Osteoblast (primary cell): ENCODE measurements around the gene ORAI1. TPM values are rescaled to one million over a fixed set of nuclear protein-coding genes. Genes with fewer than 3 reads are reported as not detected.

Experiments used
- DNase-seq: peaks from one replicate; pipeline ENCODE4 v3.0.0; 2011; ENCODE audit warnings: low spot score, mixed read lengths; ENCODE audit not compliant: insufficient read length; ENCODE audit errors: missing footprints
- H2AFZ ChIP-seq: 2 replicates; pipeline ENCODE4 v1.6.0; 2011; ENCODE audit warnings: mild to moderate bottlenecking, low read length
- H3K27ac ChIP-seq: 2 replicates; pipeline ENCODE4 v1.5.1; 2011; ENCODE audit warnings: mild to moderate bottlenecking, low read depth, low read length, moderate library complexity
- H3K27me3 ChIP-seq: 2 replicates; pipeline ENCODE4 v1.6.0; 2012; ENCODE audit warnings: mild to moderate bottlenecking, control low read depth, inconsistent platforms, low read length, moderate library complexity; ENCODE audit not compliant: insufficient read depth
- H3K36me3 ChIP-seq: 2 replicates; pipeline ENCODE4 v1.5.1; 2011; ENCODE audit warnings: mild to moderate bottlenecking, low read length, control low read depth, moderate library complexity; ENCODE audit not compliant: insufficient read depth
- H3K4me1 ChIP-seq: 2 replicates; pipeline ENCODE4 v1.5.1; 2011; ENCODE audit warnings: mild to moderate bottlenecking, low read length, control low read depth, moderate library complexity; ENCODE audit not compliant: insufficient read depth
- H3K4me2 ChIP-seq: 2 replicates; pipeline ENCODE4 v1.6.0; 2011; ENCODE audit warnings: mild to moderate bottlenecking, low read length; ENCODE audit not compliant: insufficient read depth
- H3K4me3 ChIP-seq: fragments of 200-600 bp; sonication (generic); 3 replicates; pipeline ENCODE4 v1.5.1; 2012; ENCODE audit warnings: mild to moderate bottlenecking, low read length, inconsistent platforms; ENCODE audit not compliant: insufficient read depth
- H3K79me2 ChIP-seq: 2 replicates; pipeline ENCODE4 v1.6.0; 2012; ENCODE audit warnings: mild to moderate bottlenecking, low read length, control low read depth, inconsistent platforms; ENCODE audit not compliant: insufficient read depth
- H3K9me3 ChIP-seq: 2 replicates; pipeline ENCODE4 v1.5.1; 2011; ENCODE audit warnings: low read depth, low read length, control low read depth
- H4K20me1 ChIP-seq: 2 replicates; pipeline ENCODE4 v1.6.0; 2012; ENCODE audit warnings: mild to moderate bottlenecking, low read length, control low read depth; ENCODE audit not compliant: insufficient read depth
- CTCF ChIP-seq: IDR thresholded peaks from 2 replicates; pipeline ENCODE4 v1.5.1; 2011; ENCODE audit warnings: mild to moderate bottlenecking, low read depth, low read length, moderate library complexity; ENCODE audit errors: extremely low read depth
- total RNA-seq: library from RNA; depleted of rRNA; stranded (reverse); fragments of >200 nt; gene quantifications from 2 replicates; pipeline ENCODE4 v1.2.3, GENCODE V29; 2012

ORAI1 gene
- total RNA-seq, 1 donor = 7.2 TPM

- H3K36me3 ChIP-seq = no peaks in the 10 kb centered on the region
Observed at GRCh38 chr12:121618659-121619233, 7.6 kb upstream of the ORAI1 start.

DNA sequence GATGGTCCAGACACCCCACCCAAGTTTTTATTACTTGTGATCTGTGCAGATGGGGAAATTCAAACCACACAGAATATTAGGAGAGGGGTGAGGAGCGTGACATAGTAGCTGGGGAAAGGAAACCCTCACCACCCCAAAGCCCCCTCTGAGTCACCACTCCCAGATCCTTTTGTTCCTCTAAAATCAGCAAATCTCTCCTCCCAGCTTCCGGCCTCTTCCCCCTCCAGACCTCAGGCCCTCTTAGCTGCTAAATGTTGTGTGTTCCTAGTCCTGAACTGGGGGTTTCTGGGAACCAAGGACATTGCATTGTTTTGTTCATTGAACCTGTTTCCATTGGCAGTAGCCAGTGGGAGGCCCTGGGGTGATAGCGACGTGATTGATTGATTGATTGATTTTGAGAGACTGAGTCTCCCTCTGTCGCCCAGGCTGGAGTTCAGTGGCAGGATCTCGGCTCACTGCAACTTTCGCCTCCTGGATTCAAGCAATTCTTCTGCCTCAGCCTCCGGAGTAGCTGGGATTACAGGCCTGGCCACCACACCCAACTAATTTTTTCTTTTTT lies 5.9 kb upstream of the ORAI1 start:
- H3K4me2 ChIP-seq = no peak overlapping the region
- H2AFZ ChIP-seq = peak overlapping the region; percentile 20
- H3K9me3 ChIP-seq = no peaks in the 10 kb centered on the region
- H3K4me1 ChIP-seq = peaks cover 9% of the 10 kb centered on the region
- DNase-seq = no peak
- H3K79me2 ChIP-seq = no peaks in the 10 kb centered on the region
- no peak overlapping the region for H3K4me3 ChIP-seq
- H3K27me3 ChIP-seq = no peaks in the 10 kb centered on the region
- no peak overlapping the region for H3K27ac ChIP-seq
- H3K36me3 ChIP-seq = no peaks in the 10 kb centered on the region
- no peak for TF ChIP-seq CTCF
- H4K20me1 ChIP-seq = no peaks in the 10 kb centered on the region

More at GRCh38 chr12:121618659-121619233, 7.6 kb upstream of the ORAI1 start:
- H2AFZ ChIP-seq = no peak overlapping the region
- DNase-seq = no peak
- H3K9me3 ChIP-seq = no peaks in the 10 kb centered on the region
- no peak overlapping the region for H3K4me2 ChIP-seq
- no peak overlapping the region for H3K4me3 ChIP-seq
- H3K79me2 ChIP-seq = no peaks in the 10 kb centered on the region
- no peaks in the 10 kb centered on the region for H3K27me3 ChIP-seq
- no peaks in the 10 kb centered on the region for H4K20me1 ChIP-seq
- TF ChIP-seq CTCF = no peak
- peaks cover 4% of the 10 kb centered on the region for H3K4me1 ChIP-seq
- H3K27ac ChIP-seq = no peak overlapping the region

DNA sequence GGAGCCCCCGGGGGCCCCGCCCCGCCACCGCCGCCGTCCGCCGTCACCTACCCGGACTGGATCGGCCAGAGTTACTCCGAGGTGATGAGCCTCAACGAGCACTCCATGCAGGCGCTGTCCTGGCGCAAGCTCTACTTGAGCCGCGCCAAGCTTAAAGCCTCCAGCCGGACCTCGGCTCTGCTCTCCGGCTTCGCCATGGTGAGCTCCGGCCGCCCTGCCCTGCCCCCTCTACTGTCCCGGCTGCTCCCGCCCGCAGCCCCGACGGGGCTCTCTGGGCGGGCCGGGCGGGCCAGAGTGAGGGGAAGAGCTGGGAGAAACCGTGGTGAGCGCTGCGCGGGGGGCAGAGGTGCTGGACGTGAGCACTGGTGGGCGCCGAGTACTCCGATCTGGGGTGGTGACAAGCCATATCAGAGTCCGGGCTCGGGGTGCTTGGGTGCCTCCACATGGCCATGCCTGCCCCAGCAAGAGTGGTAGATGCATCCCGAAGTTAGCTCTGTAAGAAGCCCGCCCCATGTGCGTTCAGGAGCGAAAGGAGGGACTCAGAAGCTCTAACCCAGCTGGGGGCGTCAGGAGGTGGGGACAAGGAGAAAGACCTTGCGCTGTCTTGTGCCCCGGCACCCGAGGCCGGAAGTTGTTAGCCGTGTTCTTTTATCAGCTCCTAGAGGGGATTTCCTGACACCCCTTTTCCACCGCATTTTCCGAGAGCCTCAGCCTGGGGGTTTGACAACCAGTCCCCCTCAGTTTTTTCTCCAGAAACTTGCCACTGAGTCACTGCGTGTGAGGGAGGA lies 717 bp downstream of the ORAI1 start:
- Histone ChIP-seq H3K4me2 (peak overlapping the region; percentile 89), H3K36me3 (no peaks in the 10 kb centered on the region), H3K27me3 (no peaks in the 10 kb centered on the region), H3K9me3 (no peaks in the 10 kb centered on the region), H3K4me1 (peaks cover 22% of the 10 kb centered on the region), H4K20me1 (peaks cover 3% of the 10 kb centered on the region), H3K27ac (peak overlapping the region; percentile 19), H3K4me3 (peak overlapping the region; percentile 71), H3K79me2 (peaks cover 37% of the 10 kb centered on the region), H2AFZ (peak overlapping the region; percentile 86)
- DNase-seq = peak; percentile 97
- peak; percentile 15 for TF ChIP-seq CTCF

DNA sequence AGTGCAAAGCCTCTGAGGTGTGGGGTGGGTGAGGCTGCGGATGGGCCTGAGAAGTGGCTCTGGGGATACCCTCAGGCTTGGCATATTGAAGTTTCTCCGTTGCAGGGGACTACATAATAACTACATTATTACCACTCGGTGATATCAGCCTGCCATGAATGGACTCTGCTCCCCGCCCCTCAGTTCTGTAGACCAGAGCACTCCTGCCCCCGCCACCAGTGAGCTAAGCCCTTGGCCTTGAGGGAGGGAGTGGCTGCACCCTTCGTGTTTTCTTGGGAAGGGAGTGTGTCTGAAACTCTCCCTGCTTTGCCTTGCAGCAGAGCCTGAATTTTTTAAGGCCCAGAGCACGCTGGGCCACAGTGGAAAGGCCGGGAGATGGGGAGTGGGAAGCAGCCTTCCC lies 1.7 kb downstream of the ORAI1 start:
- peak overlapping the region; percentile 71 for H3K4me3 ChIP-seq
- peak; percentile 81 for DNase-seq
- no peak overlapping the region for H3K27ac ChIP-seq
- H3K27me3 ChIP-seq = no peaks in the 10 kb centered on the region
- H3K79me2 ChIP-seq = peaks cover 45% of the 10 kb centered on the region
- no peaks in the 10 kb centered on the region for H3K9me3 ChIP-seq
- H3K36me3 ChIP-seq = no peaks in the 10 kb centered on the region
- H2AFZ ChIP-seq = no peak overlapping the region
- no peak for TF ChIP-seq CTCF
- peaks cover 22% of the 10 kb centered on the region for H3K4me1 ChIP-seq
- H4K20me1 ChIP-seq = peaks cover 4% of the 10 kb centered on the region
- peak overlapping the region; percentile 89 for H3K4me2 ChIP-seq
